Subcutaneous abdominal adipose tissue (tissue), 5 donors: ENCODE measurements around the gene TOP3A.

Source experiments
- H3K27ac ChIP-seq: one replicate; pipeline ENCODE4 v1.7.0; 2013; ENCODE audit warnings: low read depth, mild to moderate bottlenecking, inconsistent platforms, low read length, moderate library complexity
- H3K27me3 ChIP-seq, 5 donors: one replicate each; pipeline ENCODE4 v1.7.0; 2013; ENCODE audit warnings: low read length in 5 of 5, inconsistent platforms in 1 of 5; ENCODE audit not compliant: control insufficient read depth in 5 of 5, insufficient read depth in 4 of 5
- H3K36me3 ChIP-seq, 5 donors: one replicate each; pipeline ENCODE4 v1.7.0; 2013; ENCODE audit warnings: low read length in 5 of 5; ENCODE audit not compliant: control insufficient read depth in 5 of 5, insufficient read depth in 5 of 5
- H3K4me1 ChIP-seq, 5 donors: one replicate each; pipeline ENCODE4 v1.7.0; 2013; ENCODE audit warnings: low read length in 5 of 5, mild to moderate bottlenecking in 3 of 5, moderate library complexity in 1 of 5; ENCODE audit not compliant: control insufficient read depth in 5 of 5, insufficient read depth in 5 of 5
- H3K4me3 ChIP-seq, 5 donors: one replicate each; pipeline ENCODE4 v1.7.0; 2013; ENCODE audit warnings: low read length in 5 of 5, low read depth in 1 of 5
- H3K9ac ChIP-seq, 5 donors: one replicate each; pipeline ENCODE4 v1.7.0; 2013; ENCODE audit warnings: low read length in 5 of 5, mild to moderate bottlenecking in 4 of 5, moderate library complexity in 3 of 5
- H3K9me3 ChIP-seq, 5 donors: one replicate each; pipeline ENCODE4 v1.7.0; 2013; ENCODE audit warnings: low read length in 5 of 5; ENCODE audit not compliant: control insufficient read depth in 5 of 5
- donor health status: healthy.
- donor health status: healthy.
- donor health status: healthy.
- donor health status: healthy.
- donor health status: healthy.

Gene TOP3A

GRCh38 chr17:18248811-18249210 is 66.0 kb downstream of the TOP3A start:
- no peak overlapping the region for H3K27ac ChIP-seq
- H3K9ac ChIP-seq, result peak overlapping the region in 1 of 5 donors; percentile 15
- no peaks in the 10 kb centered on the region for H3K27me3 ChIP-seq
- no peak overlapping the region for H3K4me3 ChIP-seq
- peaks cover 3 to 23% (median 20%) of the 10 kb centered on the region in 5 donors for H3K4me1 ChIP-seq
- H3K36me3 ChIP-seq, result peaks cover 0 to 96% (median 84%) of the 10 kb centered on the region in 5 donors
- H3K9me3 ChIP-seq, result no peaks in the 10 kb centered on the region

- Histone ChIP-seq H3K4me3 (no peak overlapping the region), H3K27me3 (no peaks in the 10 kb centered on the region), H3K4me1 (peaks cover 3 to 23% (median 20%) of the 10 kb centered on the region in 5 donors), H3K9me3 (no peaks in the 10 kb centered on the region), H3K9ac (peak overlapping the region in 1 of 5 donors; percentile 15), H3K27ac (peak overlapping the region; percentile 17), H3K36me3 (peaks cover 0 to 96% (median 84%) of the 10 kb centered on the region in 5 donors)
Measured at GRCh38 chr17:18248300-18248731, 66.5 kb downstream of the TOP3A start.

GRCh38 chr17:18247613-18248001 is 67.2 kb downstream of the TOP3A start:
- Histone ChIP-seq H3K36me3 (peaks cover 0 to 93% (median 81%) of the 10 kb centered on the region in 5 donors), H3K4me1 (peaks cover 3 to 23% (median 20%) of the 10 kb centered on the region in 5 donors), H3K27me3 (no peaks in the 10 kb centered on the region), H3K27ac (peak overlapping the region; percentile 17), H3K4me3 (no peak overlapping the region), H3K9me3 (no peaks in the 10 kb centered on the region), H3K9ac (no peak overlapping the region)

- Histone ChIP-seq H3K4me1 (peaks cover 3 to 23% (median 20%) of the 10 kb centered on the region in 5 donors), H3K4me3 (no peak overlapping the region), H3K27ac (no peak overlapping the region), H3K27me3 (no peaks in the 10 kb centered on the region), H3K9me3 (no peaks in the 10 kb centered on the region), H3K36me3 (peaks cover 0 to 93% (median 80%) of the 10 kb centered on the region in 5 donors), H3K9ac (no peak overlapping the region)
Measured at GRCh38 chr17:18246880-18247612, 67.7 kb downstream of the TOP3A start.

GRCh38 chr17:18246109-18246725 is 68.6 kb downstream of the TOP3A start:
- no peak overlapping the region for H3K27ac ChIP-seq
- peaks cover 0 to 93% (median 80%) of the 10 kb centered on the region in 5 donors for H3K36me3 ChIP-seq
- H3K4me3 ChIP-seq, result no peak overlapping the region
- H3K27me3 ChIP-seq, result no peaks in the 10 kb centered on the region
- H3K9ac ChIP-seq, result no peak overlapping the region
- no peaks in the 10 kb centered on the region for H3K9me3 ChIP-seq
- H3K4me1 ChIP-seq, result peaks cover 3 to 23% (median 20%) of the 10 kb centered on the region in 5 donors

- H3K4me3 ChIP-seq, result no peak overlapping the region
- no peaks in the 10 kb centered on the region for H3K9me3 ChIP-seq
- no peak overlapping the region for H3K27ac ChIP-seq
- H3K9ac ChIP-seq, result no peak overlapping the region
- peaks cover 0 to 93% (median 76%) of the 10 kb centered on the region in 5 donors for H3K36me3 ChIP-seq
- H3K4me1 ChIP-seq, result peaks cover 3 to 23% (median 20%) of the 10 kb centered on the region in 5 donors
- H3K27me3 ChIP-seq, result no peaks in the 10 kb centered on the region
Measured at GRCh38 chr17:18245038-18245776, 69.6 kb downstream of the TOP3A start.

- Histone ChIP-seq H3K36me3 (peaks cover 0 to 90% (median 73%) of the 10 kb centered on the region in 5 donors), H3K27ac (no peak overlapping the region), H3K4me3 (no peak overlapping the region), H3K27me3 (no peaks in the 10 kb centered on the region), H3K9ac (no peak overlapping the region), H3K4me1 (no peaks in the 10 kb centered on the region), H3K9me3 (no peaks in the 10 kb centered on the region)
Measured at GRCh38 chr17:18241229-18241871, 73.4 kb downstream of the TOP3A start.

- H3K4me3 ChIP-seq, result no peak overlapping the region
- H3K36me3 ChIP-seq, result peaks cover 0 to 90% (median 71%) of the 10 kb centered on the region in 5 donors
- no peaks in the 10 kb centered on the region for H3K4me1 ChIP-seq
- no peaks in the 10 kb centered on the region for H3K27me3 ChIP-seq
- no peaks in the 10 kb centered on the region for H3K9me3 ChIP-seq
- H3K9ac ChIP-seq, result no peak overlapping the region
- H3K27ac ChIP-seq, result no peak overlapping the region
Measured at GRCh38 chr17:18240449-18240848, 74.3 kb downstream of the TOP3A start.

- H3K27ac ChIP-seq, result no peak overlapping the region
- peaks cover 0 to 92% (median 75%) of the 10 kb centered on the region in 5 donors for H3K36me3 ChIP-seq
Measured at GRCh38 chr17:18238299-18238698, 76.5 kb downstream of the TOP3A start.

More at GRCh38 chr17:18238299-18238698, 76.5 kb downstream of the TOP3A start:
- Histone ChIP-seq H3K4me1 (no peaks in the 10 kb centered on the region), H3K27me3 (no peaks in the 10 kb centered on the region), H3K9ac (no peak overlapping the region), H3K4me3 (no peak overlapping the region), H3K9me3 (no peaks in the 10 kb centered on the region)
